ENCODE results near the gene LRWD1.
A peak's percentile ranks its signal among the peaks of the same experiment; 100 is the strongest.

Gene LRWD1

DNA sequence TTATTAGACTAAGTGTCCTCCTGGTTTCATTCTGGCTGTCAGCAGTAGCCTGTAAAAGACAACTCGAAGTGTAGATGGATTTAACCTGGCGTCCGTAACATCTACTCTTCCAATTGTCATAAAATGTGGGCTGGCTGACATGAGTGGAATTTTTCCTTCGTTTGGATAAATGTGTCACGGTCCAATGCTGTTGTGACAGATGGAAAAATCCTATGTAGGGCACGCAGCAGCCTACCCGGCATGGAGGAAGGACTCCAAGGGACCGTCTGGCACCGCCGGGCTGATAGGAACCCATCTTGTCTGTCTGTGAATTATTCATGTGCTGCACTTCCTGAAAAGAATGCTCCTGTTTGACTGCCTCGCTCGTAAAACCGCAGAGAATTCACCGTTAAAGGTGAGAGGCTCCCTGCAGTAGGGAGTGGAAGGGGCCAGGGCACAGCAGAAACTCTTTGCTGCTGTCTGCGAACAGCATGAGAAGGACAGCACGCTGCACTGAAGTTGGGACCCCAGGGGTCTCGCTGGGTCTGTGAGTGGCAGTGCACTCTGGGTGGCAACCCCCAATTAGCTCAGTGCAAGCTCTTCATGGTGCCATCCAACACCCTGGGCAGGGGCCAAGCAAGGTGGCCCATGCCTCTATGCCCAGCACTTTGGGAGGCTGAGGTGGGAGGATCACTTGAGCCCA is 33.0 kb upstream of the LRWD1 start:
- DNase-seq (ENCODE audit: extremely low read depth, low read depth): no peak
- H3K4me3 ChIP-seq (replicated peaks; ENCODE audit: low read depth, low read length): no peak overlapping the region
- TF ChIP-seq, protein P1, sequence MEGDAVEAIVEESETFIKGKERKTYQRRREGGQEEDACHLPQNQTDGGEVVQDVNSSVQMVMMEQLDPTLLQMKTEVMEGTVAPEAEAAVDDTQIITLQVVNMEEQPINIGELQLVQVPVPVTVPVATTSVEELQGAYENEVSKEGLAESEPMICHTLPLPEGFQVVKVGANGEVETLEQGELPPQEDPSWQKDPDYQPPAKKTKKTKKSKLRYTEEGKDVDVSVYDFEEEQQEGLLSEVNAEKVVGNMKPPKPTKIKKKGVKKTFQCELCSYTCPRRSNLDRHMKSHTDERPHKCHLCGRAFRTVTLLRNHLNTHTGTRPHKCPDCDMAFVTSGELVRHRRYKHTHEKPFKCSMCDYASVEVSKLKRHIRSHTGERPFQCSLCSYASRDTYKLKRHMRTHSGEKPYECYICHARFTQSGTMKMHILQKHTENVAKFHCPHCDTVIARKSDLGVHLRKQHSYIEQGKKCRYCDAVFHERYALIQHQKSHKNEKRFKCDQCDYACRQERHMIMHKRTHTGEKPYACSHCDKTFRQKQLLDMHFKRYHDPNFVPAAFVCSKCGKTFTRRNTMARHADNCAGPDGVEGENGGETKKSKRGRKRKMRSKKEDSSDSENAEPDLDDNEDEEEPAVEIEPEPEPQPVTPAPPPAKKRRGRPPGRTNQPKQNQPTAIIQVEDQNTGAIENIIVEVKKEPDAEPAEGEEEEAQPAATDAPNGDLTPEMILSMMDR (IDR thresholded peaks at IDR 0.05; ENCODE audit: low read depth, low read length, missing control alignments): no peak

- TF ChIP-seq, protein P1 (IDR thresholded peaks at IDR 0.05; ENCODE audit: low read depth, low read length, missing control alignments): no peak
- peak overlapping the region; percentile 67 for H3K4me3 ChIP-seq (replicated peaks; ENCODE audit: low read depth, low read length)
- no peak for DNase-seq (ENCODE audit: extremely low read depth, low read depth)
These were observed 32.2 kb upstream of the LRWD1 start for GRCh38 chr7:102432442-102433218.

DNA sequence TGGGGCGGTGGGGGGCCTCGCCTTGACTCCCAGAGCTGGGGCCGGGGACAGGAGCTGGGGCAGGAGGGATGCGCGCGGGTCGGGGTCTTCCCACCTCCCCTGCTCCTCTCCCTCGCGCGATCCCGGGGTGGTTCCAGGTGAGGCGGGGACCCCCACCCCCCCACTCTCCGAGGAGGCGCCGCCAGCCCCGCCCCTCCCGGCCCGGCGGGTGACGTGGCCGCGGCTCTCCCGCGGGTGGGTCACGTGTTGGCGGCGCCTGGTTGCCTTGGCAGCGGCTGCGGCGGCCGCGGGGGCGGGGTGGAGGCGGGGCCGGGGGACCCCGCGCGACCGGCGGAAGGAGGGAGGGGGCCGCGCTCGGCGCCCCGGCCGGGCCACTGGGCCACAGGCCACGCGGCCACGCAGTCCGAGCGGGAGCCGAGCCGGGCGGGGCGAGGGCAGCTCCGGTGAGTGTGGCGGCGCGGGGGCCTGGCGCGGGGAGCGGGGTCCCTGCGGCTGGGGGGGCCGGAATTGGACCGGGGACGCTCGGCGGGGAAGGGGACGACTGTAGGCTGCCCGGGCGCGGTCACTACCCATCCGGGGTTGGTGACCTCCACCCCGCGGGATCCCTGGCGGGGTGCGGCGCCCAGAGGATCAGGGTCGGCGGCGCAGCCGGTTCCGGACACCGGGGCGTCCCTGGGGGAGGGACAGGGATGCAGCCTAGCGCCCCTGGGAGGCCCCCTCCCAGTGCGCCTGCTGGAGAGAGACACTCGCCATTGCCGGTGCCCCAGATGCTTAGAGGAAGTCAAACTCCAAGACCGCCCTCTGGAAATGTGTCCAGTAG is 31.4 kb upstream of the LRWD1 start, which contains the start of gene ORAI2:
ORAI2 (plus strand) TSS at position 357 of the 820 bp plus-strand sequence. CDS start 5,382 bp downstream, outside the sequence.
- TF ChIP-seq, protein P1 (IDR thresholded peaks at IDR 0.05; ENCODE audit: low read depth, low read length, missing control alignments): no peak
- DNase-seq (ENCODE audit: extremely low read depth, low read depth): no peak
- H3K4me3 ChIP-seq (replicated peaks; ENCODE audit: low read depth, low read length): peak within 1 kb of the TSS; percentile 67

DNA sequence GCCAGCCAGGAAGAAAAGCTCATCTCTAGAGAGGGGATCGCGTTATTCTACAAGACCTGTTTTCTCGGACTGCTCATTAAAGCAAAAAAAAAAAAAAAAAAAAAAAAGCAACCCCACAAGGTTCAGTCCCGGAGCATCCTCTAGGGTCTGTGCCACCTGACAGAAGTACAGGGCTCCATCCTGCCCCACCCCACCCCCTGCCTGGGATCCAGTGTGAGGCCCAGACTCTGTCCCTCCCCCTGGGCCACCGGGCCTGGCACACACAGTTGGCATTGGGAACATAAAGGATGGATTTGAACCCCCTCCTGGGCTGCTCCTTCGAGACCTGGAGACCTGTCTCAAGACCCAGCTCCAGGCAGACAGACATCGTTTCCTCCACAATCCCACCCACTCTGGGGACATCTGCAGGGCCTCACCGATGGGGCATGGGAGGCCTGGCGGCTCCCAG is 30.7 kb upstream of the LRWD1 start:
- TF ChIP-seq, protein P1 (IDR thresholded peaks at IDR 0.05; ENCODE audit: low read depth, low read length, missing control alignments): no peak
- no peak for DNase-seq (ENCODE audit: extremely low read depth, low read depth)

DNA sequence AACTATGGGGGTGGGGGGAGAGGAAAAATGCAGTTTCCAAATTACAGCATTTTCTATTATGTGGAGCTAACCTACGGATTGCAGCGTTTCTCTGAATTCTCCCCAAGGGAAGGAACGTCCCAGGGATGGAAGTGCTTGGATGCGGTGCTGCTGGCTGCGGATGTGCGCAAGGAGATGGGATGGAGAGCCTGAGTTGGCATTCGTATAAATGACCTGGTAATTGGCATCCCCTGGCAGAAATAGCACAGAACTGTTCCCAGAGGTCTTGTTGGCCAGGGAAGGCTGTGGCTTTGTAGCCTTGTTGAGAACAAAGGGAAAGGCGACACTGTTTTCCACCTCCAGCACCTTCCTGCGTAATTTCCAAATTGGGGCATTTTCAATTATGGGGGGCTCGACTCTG is 28.7 kb upstream of the LRWD1 start:
- TF ChIP-seq, protein P1 (IDR thresholded peaks at IDR 0.05; ENCODE audit: low read depth, low read length, missing control alignments): no peak
- H3K4me3 ChIP-seq (replicated peaks; ENCODE audit: low read depth, low read length): no peak overlapping the region
- no peak for DNase-seq (ENCODE audit: extremely low read depth, low read depth)

More for the DNA sequence above, 30.7 kb upstream of the LRWD1 start:
- H3K4me3 ChIP-seq (replicated peaks; ENCODE audit: low read depth, low read length): peak overlapping the region; percentile 67

GRCh38 chr7:102439963-102440795 is 24.6 kb upstream of the LRWD1 start:
- TF ChIP-seq, protein P1 (IDR thresholded peaks at IDR 0.05; ENCODE audit: low read depth, low read length, missing control alignments): no peak
- peak; percentile 47 for DNase-seq (ENCODE audit: extremely low read depth, low read depth)
- H3K4me3 ChIP-seq (replicated peaks; ENCODE audit: low read depth, low read length): no peak overlapping the region

Measured in HFF-Myc (cell line).